HepG2 (cell line): ENCODE results near the gene ARF4. TPM values are rescaled to one million over a fixed set of nuclear protein-coding genes. Genes with fewer than 3 reads are reported as not detected.
A peak's percentile ranks its signal among the peaks of the same experiment; 100 is the strongest.

Experiments
- LCORL ChIP-seq, 2 experiments: fragments of 450-650 bp in 1 of 2; sonication (generic) in 1 of 2; formaldehyde crosslinking in 1 of 2; IDR thresholded peaks; 2 replicates each; pipeline versions ENCODE4 v1.5.0 to v1.6.1; 2017 to 2020; ENCODE audit warnings: antibody characterized with exemption in 1 of 2, missing genetic modification reagents in 1 of 2
- ZBTB8A ChIP-seq: sonication (generic); formaldehyde crosslinking; IDR thresholded peaks from 2 replicates; pipeline ENCODE4 v1.4.0; 2020; ENCODE audit warnings: mild to moderate bottlenecking, low read depth, missing genetic modification reagents, borderline replicate concordance
- ZNF10 ChIP-seq: sonication (generic); formaldehyde crosslinking; IDR thresholded peaks from 2 replicates; pipeline ENCODE4 v1.4.0; 2020; ENCODE audit warnings: mild to moderate bottlenecking, low read depth, missing genetic modification reagents, borderline replicate concordance
- ZNF230 ChIP-seq: sonication (generic); formaldehyde crosslinking; IDR thresholded peaks from 2 replicates; pipeline ENCODE4 v1.4.0; 2020; ENCODE audit warnings: mild to moderate bottlenecking, missing genetic modification reagents
- ZNF564 ChIP-seq: sonication (generic); formaldehyde crosslinking; IDR thresholded peaks from 2 replicates; pipeline ENCODE4 v1.8.1; 2023; ENCODE audit warnings: mild to moderate bottlenecking, missing genetic modification reagents
- ZNF776 ChIP-seq: sonication (generic); formaldehyde crosslinking; IDR thresholded peaks from 2 replicates; pipeline ENCODE4 v1.4.0; 2020; ENCODE audit warnings: mild to moderate bottlenecking, missing genetic modification reagents
- ZNF782 ChIP-seq: sonication (generic); formaldehyde crosslinking; IDR thresholded peaks from 2 replicates; pipeline ENCODE4 v1.4.0; 2020; ENCODE audit warnings: missing genetic modification reagents, mild to moderate bottlenecking, borderline replicate concordance
- polyA plus RNA-seq, 8 experiments: library from polyadenylated mRNA; depleted of rRNA in 3 of 8; stranded (reverse) in 7 of 8; unstranded in 1 of 8; fragments of >200 nt; fragmentation: Illumina TruSeq in 4 of 8; extraction: Trizol in 4 of 8; gene quantifications; 2 replicates each; pipeline versions ENCODE4 v1.2.1 to v1.2.3, GENCODE V29; 2011 to 2016; ENCODE audit warnings: low read depth in 4 of 8, missing spikeins in 1 of 8, mixed read lengths in 1 of 8; ENCODE audit not compliant: insufficient read depth in 1 of 8
- total RNA-seq, 5 experiments: library from RNA; depleted of rRNA; stranded (reverse); fragments of >200 nt; fragmentation: Illumina TruSeq; extraction: Trizol; gene quantifications; 2 replicates each; pipeline ENCODE4 v1.2.3, GENCODE V29; 2016; ENCODE audit warnings: low read depth in 1 of 5
- TF ChIP-seq, protein P1 (sequence below): sonication (generic); formaldehyde crosslinking; IDR thresholded peaks from 2 replicates; pipeline ENCODE4 v1.5.1; 2020; ENCODE audit warnings: mild to moderate bottlenecking, missing genetic modification reagents

Gene ARF4
- total and polyA plus RNA-seq, 2 of the 13 experiments (the other 11 are each of a cell fraction or from before 2014, with no cell fraction given), result 184 to 250 TPM

DNA sequence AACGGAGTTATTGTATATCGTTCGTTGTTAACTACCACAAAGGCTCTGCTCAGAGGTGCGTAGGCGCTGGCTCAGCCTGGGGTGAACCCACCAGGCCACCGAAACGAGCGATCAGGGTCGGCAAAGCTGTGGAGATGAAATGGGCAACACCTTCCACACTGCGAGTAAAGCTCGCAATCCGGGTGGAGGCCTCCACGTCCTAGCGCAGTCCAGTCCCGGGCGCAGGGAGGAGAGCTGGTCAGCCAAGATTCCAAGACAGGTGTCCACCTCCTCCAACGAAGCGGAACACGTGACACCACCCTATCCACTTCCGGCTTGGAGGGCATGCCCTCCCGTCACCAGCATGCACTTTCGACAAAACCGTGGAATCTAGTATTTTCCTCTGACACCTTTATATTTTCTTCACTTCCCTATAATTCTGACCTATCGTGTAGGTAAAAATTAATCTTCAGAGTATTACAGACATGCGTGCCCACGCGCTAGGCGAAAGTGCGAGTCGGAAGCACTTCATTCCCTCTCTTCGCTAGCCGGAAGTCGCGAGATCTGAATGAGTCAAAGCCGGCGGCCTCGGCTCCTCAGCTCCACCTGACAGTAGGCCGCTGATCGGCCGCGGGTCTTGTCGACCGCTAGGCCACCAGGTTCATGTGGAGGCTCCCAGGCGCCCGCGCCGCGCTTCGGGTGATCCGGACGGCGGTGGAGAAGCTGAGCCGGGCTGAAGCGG is 41.2 kb downstream of the ARF4 start, which contains the start of gene PDE12 (continued):
- TF ChIP-seq ZBTB8A (CRISPR knock-in tag) (peak; percentile 61; the same call in 1 of the 2 replicates), ZNF776 (CRISPR knock-in tag) (0 out of 2 replicates have a peak, but pooled peaks have one; percentile 72), ZNF782 (no peak; the same call in 1 of the 2 replicates), ZNF230 (CRISPR knock-in tag) (no peak; the same call in 1 of the 2 replicates), LCORL (IDR thresholded peaks at IDR 0.05) (no peak), LCORL (CRISPR knock-in tag; IDR thresholded peaks at IDR 0.05) (peak; percentile 62; the same call in 1 of the 2 replicates), ZNF564 (no peak), ZNF10 (CRISPR knock-in tag) (no peak)
- TF ChIP-seq, protein P1, sequence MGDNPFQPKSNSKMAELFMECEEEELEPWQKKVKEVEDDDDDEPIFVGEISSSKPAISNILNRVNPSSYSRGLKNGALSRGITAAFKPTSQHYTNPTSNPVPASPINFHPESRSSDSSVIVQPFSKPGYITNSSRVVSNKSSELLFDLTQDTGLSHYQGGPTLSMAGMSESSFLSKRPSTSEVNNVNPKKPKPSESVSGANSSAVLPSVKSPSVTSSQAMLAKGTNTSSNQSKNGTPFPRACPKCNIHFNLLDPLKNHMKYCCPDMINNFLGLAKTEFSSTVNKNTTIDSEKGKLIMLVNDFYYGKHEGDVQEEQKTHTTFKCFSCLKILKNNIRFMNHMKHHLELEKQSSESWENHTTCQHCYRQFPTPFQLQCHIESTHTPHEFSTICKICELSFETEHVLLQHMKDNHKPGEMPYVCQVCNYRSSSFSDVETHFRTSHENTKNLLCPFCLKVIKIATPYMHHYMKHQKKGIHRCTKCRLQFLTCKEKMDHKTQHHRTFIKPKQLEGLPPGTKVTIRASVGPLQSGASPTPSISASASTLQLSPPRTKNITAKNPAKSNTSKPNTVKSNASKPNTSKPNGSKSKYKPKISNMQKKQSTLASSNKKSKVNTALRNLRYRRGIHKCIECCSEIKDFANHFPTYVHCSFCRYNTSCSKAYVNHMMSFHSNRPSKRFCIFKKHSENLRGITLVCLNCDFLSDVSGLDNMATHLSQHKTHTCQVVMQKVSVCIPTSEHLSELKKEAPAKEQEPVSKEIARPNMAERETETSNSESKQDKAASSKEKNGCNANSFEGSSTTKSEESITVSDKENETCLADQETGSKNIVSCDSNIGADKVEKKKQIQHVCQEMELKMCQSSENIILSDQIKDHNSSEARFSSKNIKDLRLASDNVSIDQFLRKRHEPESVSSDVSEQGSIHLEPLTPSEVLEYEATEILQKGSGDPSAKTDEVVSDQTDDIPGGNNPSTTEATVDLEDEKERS (CRISPR knock-in tag), result peak; percentile 90; the same call in 1 of the 2 replicates
